CD8-positive, alpha-beta memory T cell (primary cell): ENCODE results near the gene YWHAE. TPM values are rescaled to one million over a fixed set of nuclear protein-coding genes. Genes with fewer than 3 reads are reported as not detected.
"Not testable (repeated sequence)": the region's sequence is repeated elsewhere in the genome, so short reads cannot be mapped to it uniquely, and the experiment has no call there.

Experiments
- CTCF ChIA-PET: fragments of 350-600 bp; sonication (Branson Sonifier 250); formaldehyde crosslinking; loops from one replicate; lab custom pipeline; 2021; ENCODE audit warnings: antibody characterized with exemption; lab: Charles Lee
- POLR2A ChIA-PET: fragments of 350-600 bp; sonication (Branson Sonifier 250); formaldehyde crosslinking; loops from one replicate; lab custom pipeline; 2021; ENCODE audit warnings: antibody characterized with exemption; lab: Charles Lee
- DNase-seq, 5 donors: peaks; one replicate each; pipeline versions ENCODE4 v3.0.0 to v3.0.0-alpha.2; 2020 to 2022; ENCODE audit warnings: mixed read lengths in 1 of 5
- H3K27ac ChIP-seq: one replicate; pipeline ENCODE4 v1.7.0; 2013; ENCODE audit warnings: low read depth, mild to moderate bottlenecking, low read length, moderate library complexity
- H3K27me3 ChIP-seq: 2 replicates; pipeline ENCODE4 v1.7.0; 2013; ENCODE audit warnings: low read length, mild to moderate bottlenecking; ENCODE audit not compliant: insufficient read depth, poor library complexity, severe bottlenecking
- H3K36me3 ChIP-seq: 2 replicates; pipeline ENCODE4 v1.7.0; 2013; ENCODE audit warnings: mild to moderate bottlenecking, low read length, moderate library complexity; ENCODE audit not compliant: insufficient read depth
- H3K4me1 ChIP-seq: 2 replicates; pipeline ENCODE4 v1.7.0; 2013; ENCODE audit warnings: mild to moderate bottlenecking, low read length, moderate library complexity; ENCODE audit not compliant: insufficient read depth
- H3K4me3 ChIP-seq: 2 replicates; pipeline ENCODE4 v1.7.0; 2013; ENCODE audit warnings: mild to moderate bottlenecking, low read length
- H3K9me3 ChIP-seq: 2 replicates; pipeline ENCODE4 v1.7.0; 2013; ENCODE audit warnings: mild to moderate bottlenecking, low read length
- H3K27ac Mint-ChIP-seq, 8 donors: one replicate each; pipeline ENCODE4 v1.8.0; 2020 to 2021; ENCODE audit warnings: mixed read lengths in 8 of 8, mild to moderate bottlenecking in 6 of 8, inconsistent platforms in 3 of 8, moderate library complexity in 3 of 8
- H3K27me3 Mint-ChIP-seq, 2 donors: one replicate each; pipeline ENCODE4 v1.8.0; 2020 to 2021; ENCODE audit warnings: mixed read lengths in 2 of 2, mild to moderate bottlenecking in 1 of 2, moderate library complexity in 1 of 2
- H3K36me3 Mint-ChIP-seq, 3 donors: one replicate each; pipeline ENCODE4 v1.8.0; 2020 to 2021; ENCODE audit warnings: mixed read lengths in 3 of 3, inconsistent platforms in 1 of 3, mild to moderate bottlenecking in 1 of 3
- H3K4me1 Mint-ChIP-seq, 3 donors: one replicate each; pipeline ENCODE4 v1.8.0; 2020 to 2021; ENCODE audit warnings: mixed read lengths in 3 of 3, inconsistent platforms in 1 of 3, mild to moderate bottlenecking in 1 of 3
- H3K4me3 Mint-ChIP-seq, 7 donors: one replicate each; pipeline ENCODE4 v1.8.0; 2020 to 2021; ENCODE audit warnings: mixed read lengths in 7 of 7, mild to moderate bottlenecking in 6 of 7, moderate library complexity in 4 of 7, inconsistent platforms in 2 of 7
- H3K9me3 Mint-ChIP-seq, 5 donors: one replicate each; pipeline ENCODE4 v1.8.0; 2020 to 2022; ENCODE audit warnings: mixed read lengths in 5 of 5, mild to moderate bottlenecking in 3 of 5, moderate library complexity in 2 of 5, inconsistent platforms in 1 of 5
- polyA plus RNA-seq: library from polyadenylated mRNA; unstranded; fragments of 300-500 nt; fragmentation: Illumina TruSeq; gene quantifications from one replicate; pipeline ENCODE4 v1.2.3, GENCODE V29; 2021
- total RNA-seq, 2 experiments: library from RNA; stranded (reverse); gene quantifications; one replicate each; pipeline ENCODE4 v1.2.3, GENCODE V29; 2021

Gene YWHAE
- total RNA-seq (100 to 1,000 TPM; 579 to 596 TPM), polyA plus RNA-seq (44.0 TPM)

GRCh38 chr17:1399679-1400512 is at the start of gene YWHAE:
YWHAE (minus strand) TSS chr17:1400222; CDS start chr17:1400110, 112 bp downstream.
- ChIA-PET POLR2A (interaction anchor here (0.5 to 2.1 kb wide), 8 partner anchors 23 to 250 kb away, joined by 3 to 16 read pairs (median 4); partner anchors contain the start of genes CRK, INPP5K and RILP), CTCF (interaction anchor here (0.8 to 2.2 kb wide), 6 partner anchors 8 to 117 kb away, joined by 3 to 7 read pairs (median 3); partner anchors contain the start of gene INPP5K)
- Mint-ChIP-seq H3K4me1 (peaks cover 31 to 44% (median 39%) of the 10 kb centered on the region in 3 donors), H3K4me3 (peak within 1 kb of the TSS; percentile 97 to 100 (median 99)), H3K36me3 (peaks cover 0 to 28% (median 2%) of the 10 kb centered on the region in 3 donors), H3K27me3 (peaks cover 0 to 5% of the 10 kb centered on the region in 2 donors), H3K9me3 (peaks cover 0 to 3% (median 0%) of the 10 kb centered on the region in 5 donors), H3K27ac (peak within 1 kb of the TSS; percentile 98 to 99 (median 98))
- Histone ChIP-seq H3K4me1 (peaks cover 36% of the 10 kb centered on the region), H3K36me3 (no peaks in the 10 kb centered on the region), H3K9me3 (no peaks in the 10 kb centered on the region), H3K27me3 (no peaks in the 10 kb centered on the region), H3K4me3 (peak within 1 kb of the TSS; percentile 98), H3K27ac (peak within 1 kb of the TSS; percentile 63)
- DNase-seq: peak; percentile 92 to 96 (median 94)

- Mint-ChIP-seq H3K4me3 (no peak overlapping the region), H3K9me3 (no peaks in the 10 kb centered on the region), H3K27me3 (no peaks in the 10 kb centered on the region), H3K27ac (peak overlapping the region in 4 of 8 donors; percentile 4 to 47 (median 17)), H3K4me1 (peaks cover 53 to 79% (median 60%) of the 10 kb centered on the region in 3 donors), H3K36me3 (peaks cover 0 to 48% (median 8%) of the 10 kb centered on the region in 3 donors)
- no peaks in the 10 kb centered on the region for H3K9me3 ChIP-seq
- DNase-seq: no peak
- H3K4me1 ChIP-seq: peaks cover 21% of the 10 kb centered on the region
- H3K27ac ChIP-seq: no peak overlapping the region
- POLR2A ChIA-PET: interaction anchor here (0.7 kb wide), 1 partner anchor 252 kb away, joined by 8 read pairs; no protein-coding TSS in a partner anchor
- no peak overlapping the region for H3K4me3 ChIP-seq
- CTCF ChIA-PET: no interaction called here
- no peaks in the 10 kb centered on the region for H3K27me3 ChIP-seq
- H3K36me3 ChIP-seq: no peaks in the 10 kb centered on the region
Measured at GRCh38 chr17:1449412-1449967, 49.5 kb upstream of the YWHAE start.

- H3K36me3 ChIP-seq: no peaks in the 10 kb centered on the region
- CTCF ChIA-PET: no interaction called here
- POLR2A ChIA-PET: no interaction called here
Measured at GRCh38 chr17:1447052-1447451, 47.0 kb upstream of the YWHAE start.

GRCh38 chr17:1446201-1446600 is 46.2 kb upstream of the YWHAE start:
- H3K27me3 Mint-ChIP-seq: no peaks in the 10 kb centered on the region
- Histone ChIP-seq H3K9me3 (no peaks in the 10 kb centered on the region), H3K27ac (no peak overlapping the region), H3K4me1 (peaks cover 14% of the 10 kb centered on the region), H3K4me3 (no peak overlapping the region), H3K36me3 (no peaks in the 10 kb centered on the region), H3K27me3 (no peaks in the 10 kb centered on the region)
- H3K36me3 Mint-ChIP-seq: peaks cover 0 to 31% (median 6%) of the 10 kb centered on the region in 3 donors
- peak overlapping the region in 3 of 7 donors; percentile 0 to 46 (median 38) for H3K4me3 Mint-ChIP-seq
- H3K9me3 Mint-ChIP-seq: no peaks in the 10 kb centered on the region
- H3K4me1 Mint-ChIP-seq: peaks cover 34 to 53% (median 36%) of the 10 kb centered on the region in 3 donors
- CTCF ChIA-PET: no interaction called here
- H3K27ac Mint-ChIP-seq: peak overlapping the region in 2 of 8 donors; percentile 14 to 66
- DNase-seq: no peak
- POLR2A ChIA-PET: no interaction called here

More at GRCh38 chr17:1447052-1447451, 47.0 kb upstream of the YWHAE start:
- no peak overlapping the region for H3K27ac ChIP-seq
- H3K27me3 ChIP-seq: no peaks in the 10 kb centered on the region
- H3K9me3 Mint-ChIP-seq: no peaks in the 10 kb centered on the region
- no peak overlapping the region for H3K4me3 ChIP-seq
- H3K9me3 ChIP-seq: no peaks in the 10 kb centered on the region
- H3K4me3 Mint-ChIP-seq: peak overlapping the region in 1 of 7 donors; percentile 3
- H3K4me1 Mint-ChIP-seq: peaks cover 39 to 61% (median 39%) of the 10 kb centered on the region in 3 donors
- no peak for DNase-seq
- peaks cover 14% of the 10 kb centered on the region for H3K4me1 ChIP-seq
- H3K27ac Mint-ChIP-seq: peak overlapping the region in 2 of 8 donors; percentile 36 to 66
- H3K27me3 Mint-ChIP-seq: no peaks in the 10 kb centered on the region
- peaks cover 0 to 36% (median 8%) of the 10 kb centered on the region in 3 donors for H3K36me3 Mint-ChIP-seq

- H3K4me3 Mint-ChIP-seq, DNase-seq, H3K27me3 ChIP-seq, POLR2A ChIA-PET, H3K36me3 ChIP-seq, H3K27ac ChIP-seq, H3K27me3 Mint-ChIP-seq, H3K4me3 ChIP-seq, CTCF ChIA-PET, H3K9me3 ChIP-seq, H3K9me3 Mint-ChIP-seq: not testable (repeated sequence)
- peak overlapping the region in 3 of 8 donors; percentile 29 to 81 (median 54) for H3K27ac Mint-ChIP-seq
- H3K4me1 Mint-ChIP-seq: peaks cover 34 to 52% (median 36%) of the 10 kb centered on the region in 3 donors
- peaks cover 0 to 33% (median 6%) of the 10 kb centered on the region in 3 donors for H3K36me3 Mint-ChIP-seq
- H3K4me1 ChIP-seq: peaks cover 14% of the 10 kb centered on the region
Measured at GRCh38 chr17:1445695-1446094, 45.7 kb upstream of the YWHAE start.

- not testable (repeated sequence) for H3K27me3 ChIP-seq, H3K27ac ChIP-seq, H3K4me1 ChIP-seq, H3K36me3 ChIP-seq, H3K4me3 ChIP-seq, H3K4me3 Mint-ChIP-seq, H3K9me3 ChIP-seq, H3K9me3 Mint-ChIP-seq, DNase-seq, H3K27me3 Mint-ChIP-seq
- peaks cover 0 to 37% (median 3%) of the 10 kb centered on the region in 3 donors for H3K36me3 Mint-ChIP-seq
- peaks cover 27 to 45% (median 34%) of the 10 kb centered on the region in 3 donors for H3K4me1 Mint-ChIP-seq
- H3K27ac Mint-ChIP-seq: peak overlapping the region in 1 of 8 donors; percentile 68
- CTCF ChIA-PET: interaction anchor here (1.0 kb wide), 1 partner anchor 11 kb away, joined by 4 read pairs; no protein-coding TSS in a partner anchor
- POLR2A ChIA-PET: interaction anchor here (0.6 kb wide), 1 partner anchor 663 kb away, joined by 4 read pairs; no protein-coding TSS in a partner anchor
Measured at GRCh38 chr17:1442721-1443120, 42.7 kb upstream of the YWHAE start.

- POLR2A ChIA-PET: interaction anchor here (0.6 kb wide), 1 partner anchor 663 kb away, joined by 4 read pairs; no protein-coding TSS in a partner anchor
Measured at GRCh38 chr17:1442187-1442586, 42.2 kb upstream of the YWHAE start.

More at GRCh38 chr17:1442187-1442586, 42.2 kb upstream of the YWHAE start:
- no peak overlapping the region for H3K4me3 Mint-ChIP-seq
- Histone ChIP-seq H3K9me3 (no peaks in the 10 kb centered on the region), H3K4me1 (peaks cover 4% of the 10 kb centered on the region), H3K27me3 (no peaks in the 10 kb centered on the region), H3K4me3 (no peak overlapping the region), H3K27ac (no peak overlapping the region), H3K36me3 (no peaks in the 10 kb centered on the region)
- H3K9me3 Mint-ChIP-seq: no peaks in the 10 kb centered on the region
- no peak overlapping the region for H3K27ac Mint-ChIP-seq
- H3K27me3 Mint-ChIP-seq: no peaks in the 10 kb centered on the region
- no peak for DNase-seq
- peaks cover 23 to 44% (median 31%) of the 10 kb centered on the region in 3 donors for H3K4me1 Mint-ChIP-seq
- CTCF ChIA-PET: interaction anchor here (1.0 kb wide), 1 partner anchor 14 kb away, joined by 3 read pairs; the partner anchor contains the start of gene CRK
- peaks cover 0 to 39% (median 3%) of the 10 kb centered on the region in 3 donors for H3K36me3 Mint-ChIP-seq
